Ascending aorta (tissue), 2 donors: ENCODE data around the gene SPIRE2. TPM values are rescaled to one million over a fixed set of nuclear protein-coding genes. Genes with fewer than 3 reads are reported as not detected.

ENCODE experiments used
- DNase-seq, 2 donors: peaks; one replicate each; pipeline ENCODE4 v3.0.0-alpha.2; 2019; ENCODE audit warnings: low spot score in 2 of 2
- H3K27ac ChIP-seq, 2 donors: fragments of 200-600 bp; sonication (generic); one replicate each; pipeline ENCODE4 v1.5.1; 2016 to 2017; ENCODE audit warnings: mild to moderate bottlenecking in 1 of 2
- H3K27me3 ChIP-seq: fragments of 200-600 bp; sonication (generic); one replicate; pipeline ENCODE4 v1.5.1; 2017
- H3K36me3 ChIP-seq, 2 donors: fragments of 200-600 bp; sonication (generic); one replicate each; pipeline ENCODE4 v1.5.1; 2016
- H3K4me1 ChIP-seq, 2 donors: fragments of 200-600 bp; sonication (generic); one replicate each; pipeline ENCODE4 v1.5.1; 2016 to 2017; ENCODE audit warnings: mild to moderate bottlenecking in 1 of 2
- H3K4me3 ChIP-seq, 2 donors: fragments of 200-600 bp; sonication (generic); one replicate each; pipeline ENCODE4 v1.5.1; 2016 to 2017; ENCODE audit warnings: mild to moderate bottlenecking in 1 of 2
- H3K9me3 ChIP-seq, 2 donors: fragments of 200-600 bp; sonication (generic); one replicate each; pipeline ENCODE4 v1.5.1; 2016
- intact Hi-C: fragments of 100-400 bp; cut with DNase I; formaldehyde crosslinking; loops from one replicate; pipeline ENCODE4 v1.15.1; 2023
- total RNA-seq: library from RNA; depleted of rRNA; stranded (reverse); fragments of >200 nt; gene quantifications from one replicate; pipeline ENCODE4 v1.1.0, GENCODE V29; 2016
- TF ChIP-seq, protein P1 (sequence below), 3 experiments: fragments of 200-600 bp in 2 of 3; fragments of 450-650 bp in 1 of 3; sonication (generic) in 2 of 3; IDR thresholded peaks; one replicate each; pipeline ENCODE4 v1.5.1; 2016 to 2019; ENCODE audit warnings: antibody characterized with exemption in 3 of 3, mild to moderate bottlenecking in 1 of 3, moderate library complexity in 1 of 3

The SPIRE2 gene
- total RNA-seq, 1 donor from 2014 or later = not detected

DNA sequence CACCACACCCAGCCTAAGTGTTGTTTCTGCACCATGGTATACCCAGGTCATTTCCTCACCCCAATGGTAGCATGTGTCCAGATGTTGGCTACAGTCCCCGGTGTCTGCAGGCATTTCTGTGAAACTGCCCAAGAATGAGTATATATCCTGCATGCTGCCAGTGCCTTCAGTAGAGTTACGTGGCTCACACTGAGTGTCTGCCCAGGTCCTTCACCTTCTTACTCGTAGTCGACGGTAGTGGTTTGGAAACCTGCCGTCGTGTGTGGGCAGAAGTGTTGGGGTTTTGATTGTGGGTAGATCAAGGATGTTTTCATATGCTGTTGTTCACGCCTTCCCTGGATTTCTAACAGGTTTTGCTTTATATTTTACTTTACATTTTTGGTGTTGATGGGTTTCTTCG is 61.9 kb downstream of the SPIRE2 start:
- Histone ChIP-seq H3K4me1 (no peaks in the 10 kb centered on the region), H3K27ac (no peak overlapping the region), H3K27me3 (no peaks in the 10 kb centered on the region), H3K4me3 (no peak overlapping the region), H3K9me3 (no peaks in the 10 kb centered on the region), H3K36me3 (peaks cover 93 to 100% of the 10 kb centered on the region in 2 donors)
- TF ChIP-seq, protein P1, sequence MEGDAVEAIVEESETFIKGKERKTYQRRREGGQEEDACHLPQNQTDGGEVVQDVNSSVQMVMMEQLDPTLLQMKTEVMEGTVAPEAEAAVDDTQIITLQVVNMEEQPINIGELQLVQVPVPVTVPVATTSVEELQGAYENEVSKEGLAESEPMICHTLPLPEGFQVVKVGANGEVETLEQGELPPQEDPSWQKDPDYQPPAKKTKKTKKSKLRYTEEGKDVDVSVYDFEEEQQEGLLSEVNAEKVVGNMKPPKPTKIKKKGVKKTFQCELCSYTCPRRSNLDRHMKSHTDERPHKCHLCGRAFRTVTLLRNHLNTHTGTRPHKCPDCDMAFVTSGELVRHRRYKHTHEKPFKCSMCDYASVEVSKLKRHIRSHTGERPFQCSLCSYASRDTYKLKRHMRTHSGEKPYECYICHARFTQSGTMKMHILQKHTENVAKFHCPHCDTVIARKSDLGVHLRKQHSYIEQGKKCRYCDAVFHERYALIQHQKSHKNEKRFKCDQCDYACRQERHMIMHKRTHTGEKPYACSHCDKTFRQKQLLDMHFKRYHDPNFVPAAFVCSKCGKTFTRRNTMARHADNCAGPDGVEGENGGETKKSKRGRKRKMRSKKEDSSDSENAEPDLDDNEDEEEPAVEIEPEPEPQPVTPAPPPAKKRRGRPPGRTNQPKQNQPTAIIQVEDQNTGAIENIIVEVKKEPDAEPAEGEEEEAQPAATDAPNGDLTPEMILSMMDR (IDR thresholded peaks at IDR 0.05) = no peak
- DNase-seq = no peak
- intact Hi-C loops = no loop called here

DNA sequence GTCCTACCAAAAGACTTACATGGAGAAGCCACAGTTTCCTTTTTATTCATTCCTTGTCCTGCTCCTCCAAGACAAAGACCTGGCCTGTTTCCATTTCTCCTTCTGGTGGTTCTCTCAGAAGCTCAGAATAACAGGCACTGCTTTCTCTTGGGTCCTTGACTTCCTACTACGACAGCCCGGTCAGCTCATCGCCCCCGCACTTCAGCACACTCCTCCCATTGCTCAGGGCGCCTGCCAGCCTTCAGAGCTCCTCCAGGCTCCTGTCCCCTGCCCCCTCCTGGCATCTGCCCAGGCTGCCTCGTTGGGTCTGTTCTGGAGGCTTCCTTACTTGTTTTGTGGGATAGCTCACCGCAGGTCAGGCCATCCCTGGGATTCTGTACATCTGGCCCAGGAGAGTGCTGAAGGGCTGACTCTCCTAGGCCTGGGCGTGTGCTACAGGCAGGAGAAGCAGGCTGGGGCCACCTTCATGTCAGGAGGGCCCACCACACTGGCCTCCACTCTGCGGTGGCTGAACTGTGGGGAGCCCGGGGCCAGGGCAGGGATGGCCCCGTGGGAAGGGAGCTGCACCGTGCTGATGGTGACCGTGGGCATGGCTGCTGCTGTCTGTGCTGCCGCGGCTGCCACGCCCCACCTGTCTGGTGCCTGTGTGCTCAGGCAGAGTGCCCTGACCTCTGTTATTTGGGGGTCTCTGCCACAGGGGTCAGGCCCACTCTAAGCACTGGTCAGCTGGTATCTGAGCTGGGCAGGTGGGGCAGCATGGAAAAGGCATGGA is 62.8 kb downstream of the SPIRE2 start:
- H3K27ac ChIP-seq = no peak overlapping the region
- H3K36me3 ChIP-seq = peaks cover 93 to 100% of the 10 kb centered on the region in 2 donors

DNA sequence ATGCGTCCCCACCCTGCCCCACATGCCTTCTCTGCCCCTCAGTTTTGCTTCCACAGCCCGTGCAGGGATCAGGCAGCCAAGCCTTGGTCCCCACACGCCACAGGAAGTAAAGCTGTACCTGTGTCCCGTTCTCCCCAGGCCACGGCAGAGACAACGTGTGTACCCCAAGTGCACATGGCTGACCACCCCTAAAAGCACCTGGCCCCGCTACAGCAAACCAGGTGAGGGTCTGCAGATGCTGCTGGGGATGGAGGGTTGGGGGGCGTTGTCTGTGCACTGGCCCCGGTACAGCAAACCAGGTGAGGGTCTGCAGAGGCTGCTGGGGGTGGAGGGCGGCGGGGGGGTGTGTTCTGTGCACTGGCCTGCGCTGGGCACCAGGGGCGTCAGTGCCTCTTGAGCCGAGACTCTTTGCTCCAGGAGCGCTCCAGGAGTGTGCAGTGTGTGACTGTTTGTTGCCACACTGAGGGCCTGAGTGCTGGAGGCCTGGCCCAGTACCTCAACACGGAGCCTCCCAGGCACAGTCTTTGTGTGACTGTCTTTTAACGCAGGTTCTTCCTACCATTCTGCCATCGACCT is 63.9 kb downstream of the SPIRE2 start:
- Histone ChIP-seq H3K36me3 (peaks cover 92 to 100% of the 10 kb centered on the region in 2 donors), H3K4me1 (no peaks in the 10 kb centered on the region), H3K27me3 (no peaks in the 10 kb centered on the region), H3K4me3 (no peak overlapping the region), H3K9me3 (no peaks in the 10 kb centered on the region), H3K27ac (no peak overlapping the region)
- no peak for DNase-seq
- TF ChIP-seq, protein P1 (IDR thresholded peaks at IDR 0.05) = no peak
- intact Hi-C loops = no loop called here

More for the DNA sequence above, 62.8 kb downstream of the SPIRE2 start:
- H3K4me3 ChIP-seq = no peak overlapping the region
- H3K4me1 ChIP-seq = no peaks in the 10 kb centered on the region
- intact Hi-C loops = no loop called here
- H3K27me3 ChIP-seq = no peaks in the 10 kb centered on the region
- TF ChIP-seq, protein P1 (IDR thresholded peaks at IDR 0.05) = no peak
- DNase-seq = no peak
- no peaks in the 10 kb centered on the region for H3K9me3 ChIP-seq

DNA sequence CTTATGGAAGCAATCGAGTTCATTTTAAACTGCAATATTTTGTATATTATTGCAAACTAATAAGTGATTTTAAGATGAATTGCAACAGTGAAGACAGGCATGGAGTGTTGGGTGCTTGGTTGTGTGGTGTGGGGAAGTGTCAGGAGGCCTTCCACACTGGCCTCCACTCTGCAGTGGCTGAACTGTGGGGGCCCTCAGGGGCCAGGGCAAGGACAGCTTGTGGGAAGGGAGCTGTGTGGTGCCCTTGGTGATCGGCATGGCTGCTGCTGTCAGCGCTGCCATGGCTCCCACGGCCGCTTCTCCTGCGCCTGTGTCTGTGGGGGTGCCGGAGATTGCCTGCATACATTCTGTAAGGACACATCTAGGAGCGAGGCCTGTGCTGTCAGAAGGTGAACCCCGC is 64.4 kb downstream of the SPIRE2 start:
- no peak overlapping the region for H3K27ac ChIP-seq
- H3K36me3 ChIP-seq = peaks cover 92 to 100% of the 10 kb centered on the region in 2 donors
- no peaks in the 10 kb centered on the region for H3K4me1 ChIP-seq
- TF ChIP-seq, protein P1 (IDR thresholded peaks at IDR 0.05) = no peak
- no peaks in the 10 kb centered on the region for H3K27me3 ChIP-seq
- intact Hi-C loops = no loop called here
- H3K9me3 ChIP-seq = no peaks in the 10 kb centered on the region
- H3K4me3 ChIP-seq = no peak overlapping the region
- DNase-seq = no peak

DNA sequence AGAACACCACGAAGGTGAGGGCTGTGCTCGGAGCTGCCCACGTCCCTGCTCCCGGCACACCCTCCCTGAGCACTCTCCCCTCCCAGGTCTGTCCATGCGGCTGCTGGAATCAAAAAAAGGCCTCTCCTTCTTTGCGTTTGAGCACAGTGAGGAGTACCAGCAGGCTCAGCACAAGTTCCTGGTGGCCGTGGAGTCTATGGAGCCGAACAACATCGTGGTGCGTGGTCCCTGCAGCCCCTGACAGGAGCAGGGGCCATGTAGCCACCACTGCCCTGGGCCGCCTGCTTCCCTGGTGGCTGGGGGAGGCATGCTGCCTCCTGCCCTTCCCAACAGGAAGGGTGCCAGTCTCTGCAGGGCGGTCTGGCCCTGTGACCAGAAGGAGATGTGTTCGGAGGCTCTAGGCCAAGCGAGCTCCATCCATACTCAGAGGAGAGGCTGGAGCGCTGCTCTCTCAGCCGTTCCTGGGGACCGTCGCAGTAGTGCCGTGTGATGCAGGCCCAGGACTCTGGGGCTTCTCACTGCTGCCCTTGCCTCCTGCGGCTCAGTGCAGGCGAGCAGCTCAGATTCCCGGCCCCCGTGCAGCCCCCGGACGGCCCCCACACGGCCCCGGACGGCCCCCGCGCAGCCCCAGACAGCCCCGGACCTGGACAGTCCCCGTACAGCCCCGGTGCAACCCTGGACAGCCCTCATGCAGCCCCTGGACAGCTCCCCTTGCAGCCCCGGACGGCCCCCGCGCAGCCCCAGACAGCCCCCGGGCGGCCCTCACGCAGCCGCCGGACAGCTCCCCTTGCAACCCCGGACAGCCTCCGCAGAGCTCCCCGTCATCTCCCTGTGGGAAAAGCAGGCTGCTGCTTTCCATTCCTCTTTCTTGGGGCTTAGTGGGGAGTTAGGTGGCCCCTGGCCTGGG is 65.6 kb downstream of the SPIRE2 start:
- Histone ChIP-seq H3K4me3 (no peak overlapping the region), H3K4me1 (no peaks in the 10 kb centered on the region), H3K9me3 (no peaks in the 10 kb centered on the region), H3K36me3 (peaks cover 92 to 100% of the 10 kb centered on the region in 2 donors), H3K27ac (no peak overlapping the region), H3K27me3 (no peaks in the 10 kb centered on the region)
- intact Hi-C loops = no loop called here
- TF ChIP-seq, protein P1 (IDR thresholded peaks at IDR 0.05) = no peak
- DNase-seq = no peak
